PC-9 (cell line): Measurements from ENCODE around the gene CEP135.

Experiments used
- CTCF ChIP-seq: fragments of 200-600 bp; sonication (generic); conservative IDR thresholded peaks from 2 replicates; pipeline ENCODE4 v1.6.1; 2017; ENCODE audit warnings: mixed run types, antibody characterized with exemption, mild to moderate bottlenecking, moderate library complexity
- EZH2 ChIP-seq: fragments of 200-600 bp; sonication (generic); IDR thresholded peaks from 2 replicates; pipeline ENCODE4 v1.8.0; 2017; ENCODE audit warnings: antibody characterized with exemption, low read depth

- TF ChIP-seq CTCF, result no peak
- TF ChIP-seq EZH2, result no peak
Measured at GRCh38 chr4:55902677-55903076, 46.1 kb upstream of the CEP135 start.
